Peyer's patch (tissue), 4 donors: Measurements from ENCODE around the gene LEFTY2. TPM values are rescaled to one million over a fixed set of nuclear protein-coding genes. Genes with fewer than 3 reads are reported as not detected.

ENCODE experiments used
- DNase-seq, 3 donors: peaks; one replicate each; pipeline ENCODE4 v3.0.0-alpha.2; 2017 to 2019
- H3K27ac ChIP-seq, 4 donors: fragments of 200-600 bp; sonication (generic); one replicate each; pipeline ENCODE4 v1.5.1; 2016 to 2019
- H3K27me3 ChIP-seq, 2 donors: fragments of 200-600 bp; sonication (generic); one replicate each; pipeline ENCODE4 v1.5.1; 2019
- H3K36me3 ChIP-seq, 3 donors: fragments of 200-600 bp; sonication (generic); one replicate each; pipeline ENCODE4 v1.5.1; 2016 to 2019
- H3K4me1 ChIP-seq, 4 donors: fragments of 200-600 bp; sonication (generic); one replicate each; pipeline ENCODE4 v1.5.1; 2016 to 2019
- H3K4me3 ChIP-seq, 4 donors: fragments of 200-600 bp; sonication (generic); 1 replicate in 3 of 4; 2 replicates in 1 of 4; pipeline ENCODE4 v1.5.1; 2016 to 2019; ENCODE audit warnings: mild to moderate bottlenecking in 1 of 4
- H3K9me3 ChIP-seq, 4 donors: fragments of 200-600 bp; sonication (generic); one replicate each; pipeline ENCODE4 v1.5.1; 2016 to 2019; ENCODE audit warnings: mild to moderate bottlenecking in 1 of 4
- POLR2A ChIP-seq, 2 donors: fragments of 450-650 bp; IDR thresholded peaks; one replicate each; pipeline ENCODE4 v1.5.1; 2017; ENCODE audit warnings: antibody characterized with exemption in 2 of 2, mild to moderate bottlenecking in 2 of 2, moderate library complexity in 2 of 2
- total RNA-seq, 4 donors: library from RNA; depleted of rRNA; stranded (reverse); fragments of >200 nt; gene quantifications; one replicate each; pipeline ENCODE4 v1.1.0, GENCODE V29; 2016
- TF ChIP-seq, protein P1 (sequence below), 6 experiments: fragments of 450-650 bp in 4 of 6; fragments of 200-600 bp in 2 of 6; sonication (generic) in 1 of 6; IDR thresholded peaks; one replicate each; pipeline ENCODE4 v1.5.1; 2017 to 2019; ENCODE audit warnings: antibody characterized with exemption in 6 of 6, mild to moderate bottlenecking in 3 of 6, moderate library complexity in 1 of 6

Gene LEFTY2
- total RNA-seq, 4 donors from 2014 or later = not detected

DNA sequence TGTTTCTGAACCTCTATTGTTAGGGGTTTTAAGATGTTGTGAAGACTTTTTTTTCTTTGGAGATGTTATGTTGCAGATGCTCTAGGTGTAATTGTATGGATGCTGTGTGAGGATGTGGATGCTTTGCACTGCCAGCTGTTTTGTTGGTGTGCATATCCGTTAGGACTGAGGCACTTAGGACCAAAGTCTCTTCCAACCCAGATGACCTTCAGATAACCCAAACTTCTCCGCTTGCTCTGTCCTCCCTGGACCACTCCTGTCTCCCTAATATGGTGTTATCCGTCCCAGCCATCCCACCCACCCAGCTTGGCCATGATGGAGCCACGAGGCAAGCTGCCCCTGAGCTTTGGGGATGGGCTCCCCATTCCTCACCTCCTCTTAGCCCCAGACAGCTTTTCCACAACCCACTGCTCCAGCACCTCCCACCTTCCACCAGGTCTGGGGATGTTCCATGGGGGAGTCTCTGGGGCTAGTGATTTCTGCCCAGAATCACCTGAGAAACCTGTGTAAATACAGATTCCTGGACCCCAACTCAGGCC, 5.1 kb upstream of the LEFTY2 start:
- peaks cover 0 to 4% (median 2%) of the 10 kb centered on the region in 4 donors for H3K4me1 ChIP-seq
- no peak overlapping the region for H3K27ac ChIP-seq
- H3K9me3 ChIP-seq = no peaks in the 10 kb centered on the region
- no peak for DNase-seq
- H3K36me3 ChIP-seq = no peaks in the 10 kb centered on the region
- no peak for TF ChIP-seq POLR2A (IDR thresholded peaks at IDR 0.05)
- no peaks in the 10 kb centered on the region for H3K27me3 ChIP-seq
- H3K4me3 ChIP-seq = no peak overlapping the region

DNA sequence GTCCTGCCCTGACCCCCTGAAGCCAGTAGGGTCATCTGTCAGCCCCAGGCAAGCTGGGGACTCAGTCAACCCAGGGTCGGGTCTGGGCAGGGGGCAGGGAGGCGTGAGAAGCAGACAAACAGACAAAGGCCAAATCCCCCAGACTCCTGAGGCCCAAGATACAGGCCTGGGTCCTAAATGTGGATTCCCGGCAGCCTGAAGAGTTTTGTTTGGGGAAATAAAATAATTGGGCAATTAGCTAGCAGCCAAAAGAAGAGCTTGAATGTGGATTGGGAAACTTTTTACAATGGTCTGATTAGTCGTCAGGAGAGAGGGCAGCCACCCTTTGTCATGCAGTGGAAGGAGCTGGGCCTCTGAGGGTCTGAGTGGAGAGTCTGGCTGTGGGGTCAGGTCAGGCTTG, 4.5 kb upstream of the LEFTY2 start:
- no peak overlapping the region for H3K4me3 ChIP-seq
- no peaks in the 10 kb centered on the region for H3K27me3 ChIP-seq
- H3K9me3 ChIP-seq = no peaks in the 10 kb centered on the region
- H3K36me3 ChIP-seq = no peaks in the 10 kb centered on the region
- no peak overlapping the region for H3K27ac ChIP-seq
- TF ChIP-seq POLR2A (IDR thresholded peaks at IDR 0.05) = no peak
- TF ChIP-seq, protein P1, sequence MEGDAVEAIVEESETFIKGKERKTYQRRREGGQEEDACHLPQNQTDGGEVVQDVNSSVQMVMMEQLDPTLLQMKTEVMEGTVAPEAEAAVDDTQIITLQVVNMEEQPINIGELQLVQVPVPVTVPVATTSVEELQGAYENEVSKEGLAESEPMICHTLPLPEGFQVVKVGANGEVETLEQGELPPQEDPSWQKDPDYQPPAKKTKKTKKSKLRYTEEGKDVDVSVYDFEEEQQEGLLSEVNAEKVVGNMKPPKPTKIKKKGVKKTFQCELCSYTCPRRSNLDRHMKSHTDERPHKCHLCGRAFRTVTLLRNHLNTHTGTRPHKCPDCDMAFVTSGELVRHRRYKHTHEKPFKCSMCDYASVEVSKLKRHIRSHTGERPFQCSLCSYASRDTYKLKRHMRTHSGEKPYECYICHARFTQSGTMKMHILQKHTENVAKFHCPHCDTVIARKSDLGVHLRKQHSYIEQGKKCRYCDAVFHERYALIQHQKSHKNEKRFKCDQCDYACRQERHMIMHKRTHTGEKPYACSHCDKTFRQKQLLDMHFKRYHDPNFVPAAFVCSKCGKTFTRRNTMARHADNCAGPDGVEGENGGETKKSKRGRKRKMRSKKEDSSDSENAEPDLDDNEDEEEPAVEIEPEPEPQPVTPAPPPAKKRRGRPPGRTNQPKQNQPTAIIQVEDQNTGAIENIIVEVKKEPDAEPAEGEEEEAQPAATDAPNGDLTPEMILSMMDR (IDR thresholded peaks at IDR 0.05) = no peak
- DNase-seq = no peak
- peaks cover 0 to 7% (median 2%) of the 10 kb centered on the region in 4 donors for H3K4me1 ChIP-seq

DNA sequence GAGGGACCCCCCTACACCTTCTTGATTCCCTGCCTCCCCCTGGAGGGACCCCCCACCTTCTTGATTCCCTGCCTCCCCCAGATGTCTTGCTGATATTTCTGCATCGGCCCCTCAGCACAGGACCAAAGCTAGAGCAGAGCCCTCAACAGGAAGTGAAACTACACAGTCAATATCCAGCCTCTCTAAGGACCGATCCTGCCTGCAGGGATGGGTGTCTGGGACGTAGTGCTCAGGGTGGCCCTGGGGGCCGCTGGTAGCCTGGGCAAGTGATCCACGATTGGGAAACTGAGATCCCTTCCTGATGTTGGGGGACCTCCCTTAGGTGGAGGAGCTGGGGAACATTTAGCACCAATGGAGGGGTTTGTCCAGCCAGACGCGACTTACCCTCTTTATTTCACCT, 3.9 kb upstream of the LEFTY2 start:
- Histone ChIP-seq H3K27me3 (no peaks in the 10 kb centered on the region), H3K36me3 (no peaks in the 10 kb centered on the region), H3K27ac (no peak overlapping the region), H3K9me3 (no peaks in the 10 kb centered on the region), H3K4me1 (peaks cover 0 to 7% (median 2%) of the 10 kb centered on the region in 4 donors), H3K4me3 (no peak overlapping the region)
- TF ChIP-seq, protein P1 (IDR thresholded peaks at IDR 0.05) = no peak
- no peak for TF ChIP-seq POLR2A (IDR thresholded peaks at IDR 0.05)
- DNase-seq = peak in 1 of 3 donors; percentile 24

DNA sequence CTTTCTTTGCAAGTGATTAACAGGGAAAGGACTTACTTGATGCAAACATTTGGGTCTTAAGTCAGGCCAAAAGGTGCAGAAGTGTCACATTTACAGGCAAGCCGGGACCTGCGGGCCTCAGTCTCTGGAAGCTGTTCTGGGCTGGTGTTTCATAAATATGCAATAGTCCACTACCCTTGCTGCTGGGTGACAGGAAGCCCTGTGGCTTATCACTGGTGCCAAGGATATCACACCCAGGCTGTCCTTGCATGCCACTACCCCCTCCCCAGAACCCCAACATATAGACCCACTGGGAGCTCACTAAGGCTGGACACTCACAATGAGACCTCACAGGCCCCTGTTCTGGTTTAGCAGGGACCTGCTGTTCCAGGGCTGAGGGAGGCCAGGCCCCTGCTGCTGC, 3.4 kb upstream of the LEFTY2 start:
- Histone ChIP-seq H3K27ac (no peak overlapping the region), H3K4me3 (no peak overlapping the region), H3K9me3 (no peaks in the 10 kb centered on the region), H3K27me3 (no peaks in the 10 kb centered on the region), H3K36me3 (no peaks in the 10 kb centered on the region), H3K4me1 (peaks cover 0 to 7% (median 2%) of the 10 kb centered on the region in 4 donors)
- no peak for DNase-seq
- TF ChIP-seq, protein P1 (IDR thresholded peaks at IDR 0.05) = no peak
- no peak for TF ChIP-seq POLR2A (IDR thresholded peaks at IDR 0.05)

DNA sequence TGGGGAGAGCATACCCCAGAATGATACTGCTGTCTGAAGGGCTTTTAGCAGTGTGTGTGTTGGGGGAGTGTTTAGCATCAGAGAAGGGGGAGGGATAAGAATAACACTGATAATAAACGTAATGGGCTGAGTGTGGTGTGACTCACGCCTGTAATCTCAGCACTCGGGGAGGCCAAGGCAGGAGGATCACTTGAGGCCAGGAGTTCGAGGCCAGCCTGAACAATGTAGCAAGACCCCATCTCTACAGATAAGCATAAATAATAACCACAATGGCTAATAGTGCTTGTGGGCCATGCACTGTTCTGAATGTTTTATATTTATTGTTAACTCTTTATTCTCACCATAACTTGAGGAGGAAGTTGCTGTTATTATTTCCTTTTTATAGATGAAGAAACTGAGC, 2.6 kb upstream of the LEFTY2 start:
- no peaks in the 10 kb centered on the region for H3K9me3 ChIP-seq
- no peak overlapping the region for H3K27ac ChIP-seq
- no peak overlapping the region for H3K4me3 ChIP-seq
- H3K4me1 ChIP-seq = peaks cover 0 to 7% (median 2%) of the 10 kb centered on the region in 4 donors
- no peaks in the 10 kb centered on the region for H3K36me3 ChIP-seq
- DNase-seq = no peak
- no peaks in the 10 kb centered on the region for H3K27me3 ChIP-seq
- no peak for TF ChIP-seq POLR2A (IDR thresholded peaks at IDR 0.05)
- TF ChIP-seq, protein P1 (IDR thresholded peaks at IDR 0.05) = no peak

DNA sequence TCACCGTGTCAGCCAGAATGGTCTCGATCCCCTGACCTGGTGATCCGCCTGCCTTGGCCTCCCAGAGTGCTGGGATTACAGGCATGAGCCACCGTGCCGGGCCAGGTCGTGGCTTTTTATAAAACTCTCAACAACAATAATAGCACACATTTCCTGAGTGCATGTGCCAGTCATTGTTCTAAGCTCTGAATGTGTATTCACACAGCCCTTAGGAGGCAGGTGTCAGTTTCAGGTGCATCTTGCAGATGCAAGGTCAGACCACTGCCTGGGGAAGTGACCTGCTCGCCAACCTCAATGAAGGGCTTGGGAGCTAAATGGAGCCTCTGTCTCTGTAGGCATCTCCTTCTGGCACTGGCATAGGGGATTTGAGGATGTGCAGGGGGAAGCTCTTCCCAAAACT, 1.6 kb upstream of the LEFTY2 start:
- Histone ChIP-seq H3K4me1 (peaks cover 0 to 7% (median 2%) of the 10 kb centered on the region in 4 donors), H3K36me3 (no peaks in the 10 kb centered on the region), H3K9me3 (no peaks in the 10 kb centered on the region), H3K27ac (no peak overlapping the region), H3K4me3 (no peak overlapping the region), H3K27me3 (no peaks in the 10 kb centered on the region)
- TF ChIP-seq, protein P1 (IDR thresholded peaks at IDR 0.05) = no peak
- no peak for TF ChIP-seq POLR2A (IDR thresholded peaks at IDR 0.05)
- peak in 1 of 3 donors; percentile 49 for DNase-seq
